ENCODE results near the gene NIFK.
"Not testable (repeated sequence)": the region's sequence is repeated elsewhere in the genome, so short reads cannot be mapped to it uniquely, and the experiment has no call there.

The NIFK gene

DNA sequence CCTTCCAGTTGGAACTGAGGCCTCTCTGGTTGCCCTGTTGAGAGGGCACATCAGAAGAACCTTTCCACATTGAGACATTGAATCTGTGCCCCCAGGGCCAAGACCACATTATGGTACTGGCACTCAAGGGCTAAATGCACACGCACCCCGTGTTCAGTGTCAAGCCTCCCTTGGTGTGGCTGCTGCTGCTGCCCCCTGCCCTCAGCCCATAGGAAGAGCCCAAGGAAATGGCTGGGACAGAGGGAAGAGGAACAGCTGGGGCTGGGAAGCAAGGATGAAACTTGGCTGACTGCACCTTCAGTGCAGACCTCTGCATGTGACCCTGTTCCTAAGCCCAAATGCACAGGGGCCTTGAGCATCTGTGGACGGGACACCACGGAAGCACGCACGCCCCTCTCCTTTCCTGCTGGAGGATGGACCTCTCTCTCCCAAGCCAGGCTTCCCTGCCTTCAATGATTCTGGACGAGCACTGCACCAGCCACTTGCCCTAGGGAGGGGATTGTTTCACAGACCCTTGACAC lies 40.2 kb downstream of the NIFK start:
- Histone ChIP-seq H3K4me2 (ENCODE audit: low read depth, low read length, poor library complexity, severe bottlenecking) (no peak overlapping the region), H3F3A (ENCODE audit: low read depth) (no peaks in the 10 kb centered on the region), H3K4me1 (ENCODE audit: insufficient read depth, low read length, poor library complexity, severe bottlenecking) (peaks cover 20% of the 10 kb centered on the region), H2AFZ (ENCODE audit: low read length) (no peak overlapping the region), H3K27me3 (ENCODE audit: insufficient read depth, low read length, poor library complexity, severe bottlenecking) (no peaks in the 10 kb centered on the region), H3K36me3 (ENCODE audit: insufficient read depth, low read length) (no peaks in the 10 kb centered on the region), H3K9ac (ENCODE audit: low read depth, low read length, poor library complexity, severe bottlenecking) (no peak overlapping the region), H3K9me2 (replicated peaks; ENCODE audit: low read depth, low read length) (no peaks in the 10 kb centered on the region), H3K9me3 (ENCODE audit: insufficient read depth, low read depth, low read length) (no peaks in the 10 kb centered on the region), H3K4me3 (ENCODE audit: low read length, poor library complexity, severe bottlenecking) (no peak overlapping the region), H4K20me1 (ENCODE audit: insufficient read depth, low read length, poor library complexity, severe bottlenecking) (no peaks in the 10 kb centered on the region), H3K79me2 (ENCODE audit: insufficient read depth, low read length) (no peaks in the 10 kb centered on the region)
- TF ChIP-seq, protein P1, sequence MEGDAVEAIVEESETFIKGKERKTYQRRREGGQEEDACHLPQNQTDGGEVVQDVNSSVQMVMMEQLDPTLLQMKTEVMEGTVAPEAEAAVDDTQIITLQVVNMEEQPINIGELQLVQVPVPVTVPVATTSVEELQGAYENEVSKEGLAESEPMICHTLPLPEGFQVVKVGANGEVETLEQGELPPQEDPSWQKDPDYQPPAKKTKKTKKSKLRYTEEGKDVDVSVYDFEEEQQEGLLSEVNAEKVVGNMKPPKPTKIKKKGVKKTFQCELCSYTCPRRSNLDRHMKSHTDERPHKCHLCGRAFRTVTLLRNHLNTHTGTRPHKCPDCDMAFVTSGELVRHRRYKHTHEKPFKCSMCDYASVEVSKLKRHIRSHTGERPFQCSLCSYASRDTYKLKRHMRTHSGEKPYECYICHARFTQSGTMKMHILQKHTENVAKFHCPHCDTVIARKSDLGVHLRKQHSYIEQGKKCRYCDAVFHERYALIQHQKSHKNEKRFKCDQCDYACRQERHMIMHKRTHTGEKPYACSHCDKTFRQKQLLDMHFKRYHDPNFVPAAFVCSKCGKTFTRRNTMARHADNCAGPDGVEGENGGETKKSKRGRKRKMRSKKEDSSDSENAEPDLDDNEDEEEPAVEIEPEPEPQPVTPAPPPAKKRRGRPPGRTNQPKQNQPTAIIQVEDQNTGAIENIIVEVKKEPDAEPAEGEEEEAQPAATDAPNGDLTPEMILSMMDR (conservative IDR thresholded peaks at IDR 0.05; ENCODE audit: low read length) = no peak
- TF ChIP-seq EZH2phosphoT487 (IDR thresholded peaks at IDR 0.05; ENCODE audit: borderline replicate concordance) = no peak

DNA sequence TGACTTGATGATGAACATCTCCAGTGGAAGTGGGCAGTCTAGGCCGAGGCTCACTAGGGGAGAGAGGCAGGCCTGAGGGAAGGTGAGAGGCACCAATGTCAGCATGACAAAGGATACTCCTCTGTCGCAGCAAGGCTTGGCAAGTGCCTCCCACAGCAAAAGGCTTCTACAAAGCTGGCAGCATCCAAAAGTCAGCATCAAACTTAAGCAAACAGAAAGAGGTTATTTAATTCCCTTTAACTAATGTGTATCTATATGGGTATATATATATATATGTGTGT lies 41.6 kb downstream of the NIFK start:
- no peaks in the 10 kb centered on the region for H3F3A ChIP-seq (ENCODE audit: low read depth)
- H3K4me2 ChIP-seq (ENCODE audit: low read depth, low read length, poor library complexity, severe bottlenecking) = no peak overlapping the region
- H3K4me1 ChIP-seq (ENCODE audit: insufficient read depth, low read length, poor library complexity, severe bottlenecking) = peaks cover 7% of the 10 kb centered on the region
- TF ChIP-seq, protein P1 (conservative IDR thresholded peaks at IDR 0.05; ENCODE audit: low read length) = no peak
- TF ChIP-seq EZH2phosphoT487 (IDR thresholded peaks at IDR 0.05; ENCODE audit: borderline replicate concordance) = no peak
- H3K27me3 ChIP-seq (ENCODE audit: insufficient read depth, low read length, poor library complexity, severe bottlenecking) = no peaks in the 10 kb centered on the region
- H2AFZ ChIP-seq (ENCODE audit: low read length) = no peak overlapping the region
- no peak overlapping the region for H3K4me3 ChIP-seq (ENCODE audit: low read length, poor library complexity, severe bottlenecking)
- H3K79me2 ChIP-seq (ENCODE audit: insufficient read depth, low read length) = no peaks in the 10 kb centered on the region
- H3K9me2 ChIP-seq (replicated peaks; ENCODE audit: low read depth, low read length) = no peaks in the 10 kb centered on the region
- H3K9me3 ChIP-seq (ENCODE audit: insufficient read depth, low read depth, low read length) = no peaks in the 10 kb centered on the region
- no peaks in the 10 kb centered on the region for H4K20me1 ChIP-seq (ENCODE audit: insufficient read depth, low read length, poor library complexity, severe bottlenecking)
- H3K9ac ChIP-seq (ENCODE audit: low read depth, low read length, poor library complexity, severe bottlenecking) = no peak overlapping the region
- H3K36me3 ChIP-seq (ENCODE audit: insufficient read depth, low read length) = no peaks in the 10 kb centered on the region

DNA sequence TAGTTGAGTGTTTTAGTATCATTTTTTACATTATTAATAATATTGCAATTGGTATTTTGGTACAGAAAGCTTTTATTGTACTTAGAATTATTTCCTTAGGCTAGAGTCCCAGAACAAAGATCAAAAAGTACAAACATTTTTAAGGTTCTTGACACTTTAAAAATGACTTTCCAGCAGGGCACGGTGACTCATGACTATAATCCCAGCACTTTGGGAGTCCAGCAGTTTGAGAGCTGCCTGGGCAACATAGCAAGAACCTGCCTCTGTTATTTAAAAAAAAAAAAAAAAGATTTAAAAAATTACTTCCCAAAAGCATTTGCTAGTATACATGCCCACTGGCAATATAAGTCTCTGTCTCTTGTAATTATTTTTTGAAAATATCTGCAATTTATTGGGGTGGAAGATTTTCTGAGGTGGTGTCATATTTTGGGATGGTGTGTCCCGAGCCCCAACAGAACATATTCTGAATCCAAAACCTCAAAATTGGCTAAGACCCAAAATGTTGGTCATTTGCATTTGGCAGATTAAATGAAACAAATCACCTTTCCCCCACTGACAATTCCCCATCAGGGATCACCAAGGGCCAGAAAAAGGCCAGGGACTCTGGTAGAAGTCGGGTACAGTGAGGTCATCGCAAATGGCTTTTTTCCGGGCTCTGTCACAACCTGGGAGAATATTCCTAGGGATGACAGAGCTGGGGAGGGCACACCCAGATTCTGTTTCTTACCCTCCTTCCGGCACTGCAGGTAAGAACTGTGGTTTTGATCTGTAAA lies 42.1 kb downstream of the NIFK start:
- H3K79me2 ChIP-seq (ENCODE audit: insufficient read depth, low read length) = no peaks in the 10 kb centered on the region
- H2AFZ ChIP-seq (ENCODE audit: low read length) = no peak overlapping the region
- no peaks in the 10 kb centered on the region for H4K20me1 ChIP-seq (ENCODE audit: insufficient read depth, low read length, poor library complexity, severe bottlenecking)
- no peak overlapping the region for H3K9ac ChIP-seq (ENCODE audit: low read depth, low read length, poor library complexity, severe bottlenecking)
- H3F3A ChIP-seq (ENCODE audit: low read depth) = no peaks in the 10 kb centered on the region
- no peak overlapping the region for H3K4me3 ChIP-seq (ENCODE audit: low read length, poor library complexity, severe bottlenecking)
- no peaks in the 10 kb centered on the region for H3K36me3 ChIP-seq (ENCODE audit: insufficient read depth, low read length)
- no peaks in the 10 kb centered on the region for H3K27me3 ChIP-seq (ENCODE audit: insufficient read depth, low read length, poor library complexity, severe bottlenecking)
- peaks cover 2% of the 10 kb centered on the region for H3K4me1 ChIP-seq (ENCODE audit: insufficient read depth, low read length, poor library complexity, severe bottlenecking)
- H3K9me2 ChIP-seq (replicated peaks; ENCODE audit: low read depth, low read length) = no peaks in the 10 kb centered on the region
- H3K9me3 ChIP-seq (ENCODE audit: insufficient read depth, low read depth, low read length) = no peaks in the 10 kb centered on the region
- TF ChIP-seq EZH2phosphoT487 (IDR thresholded peaks at IDR 0.05; ENCODE audit: borderline replicate concordance) = no peak
- TF ChIP-seq, protein P1 (conservative IDR thresholded peaks at IDR 0.05; ENCODE audit: low read length) = no peak
- H3K4me2 ChIP-seq (ENCODE audit: low read depth, low read length, poor library complexity, severe bottlenecking) = no peak overlapping the region

DNA sequence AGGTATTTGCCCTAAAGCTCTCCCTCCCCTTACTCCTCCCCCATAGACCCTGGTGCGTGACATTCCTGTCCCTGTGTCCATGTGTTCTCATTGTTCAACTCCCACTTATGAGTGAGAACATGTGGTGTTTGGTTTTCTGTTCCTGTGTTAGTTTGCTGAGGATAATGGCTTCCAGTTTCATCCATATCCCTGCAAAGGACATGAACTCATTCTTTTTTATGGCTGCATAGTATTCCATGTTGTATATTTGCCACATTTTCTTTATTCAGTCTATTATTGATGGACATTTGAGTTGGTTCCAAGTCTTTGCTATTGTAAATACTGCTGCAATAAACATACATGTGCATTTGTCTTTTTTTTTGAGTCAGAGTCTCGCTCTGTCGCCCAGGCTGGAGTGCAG lies 46.1 kb downstream of the NIFK start:
- H4K20me1 ChIP-seq (ENCODE audit: insufficient read depth, low read length, poor library complexity, severe bottlenecking); H3K4me2 ChIP-seq (ENCODE audit: low read depth, low read length, poor library complexity, severe bottlenecking); H3K4me1 ChIP-seq (ENCODE audit: insufficient read depth, low read length, poor library complexity, severe bottlenecking): not testable (repeated sequence)

More for the DNA sequence above, 46.1 kb downstream of the NIFK start:
- not testable (repeated sequence) for H3K27me3 ChIP-seq (ENCODE audit: insufficient read depth, low read length, poor library complexity, severe bottlenecking); H3K9me2 ChIP-seq (replicated peaks; ENCODE audit: low read depth, low read length); H3K9ac ChIP-seq (ENCODE audit: low read depth, low read length, poor library complexity, severe bottlenecking); H3F3A ChIP-seq (ENCODE audit: low read depth); H3K4me3 ChIP-seq (ENCODE audit: low read length, poor library complexity, severe bottlenecking); H2AFZ ChIP-seq (ENCODE audit: low read length); H3K79me2 ChIP-seq (ENCODE audit: insufficient read depth, low read length); H3K9me3 ChIP-seq (ENCODE audit: insufficient read depth, low read depth, low read length); H3K36me3 ChIP-seq (ENCODE audit: insufficient read depth, low read length)
